H1 (cell line): ENCODE results near the gene SLC2A1. TPM values are rescaled to one million over a fixed set of nuclear protein-coding genes. Genes with fewer than 3 reads are reported as not detected.

Experiments used
- CHD2 ChIP-seq: IDR thresholded peaks from 2 replicates; pipeline ENCODE4 v1.6.1; 2012; ENCODE audit warnings: low read length, improper control_type of control experiment
- CHD7 ChIP-seq: fragments of 300-600 bp; sonication (generic); IDR thresholded peaks from 2 replicates; pipeline ENCODE4 v1.7.1; 2012; ENCODE audit warnings: low read length, moderate library complexity, mild to moderate bottlenecking, inconsistent platforms; ENCODE audit not compliant: insufficient replicate concordance
- CTCF ChIP-seq, 3 experiments: IDR thresholded peaks; 1 replicate in 2 of 3; 2 replicates in 1 of 3; pipeline versions ENCODE4 v1.5.1 to v1.6.1; 2011; ENCODE audit warnings: low read length in 3 of 3, mild to moderate bottlenecking in 3 of 3, inconsistent platforms in 2 of 3, low read depth in 1 of 3, moderate library complexity in 1 of 3; ENCODE audit not compliant: insufficient read depth in 1 of 3; ENCODE audit errors: control extremely low read depth in 1 of 3
- GABPA ChIP-seq: IDR thresholded peaks from 2 replicates; pipeline ENCODE4 v1.6.1; 2011; ENCODE audit warnings: mild to moderate bottlenecking, low read length, moderate library complexity, borderline replicate concordance; ENCODE audit not compliant: insufficient read depth
- NANOG ChIP-seq: IDR thresholded peaks from 2 replicates; pipeline ENCODE4 v1.6.1; 2011; ENCODE audit warnings: low read length, low read depth, mild to moderate bottlenecking, inconsistent platforms; ENCODE audit not compliant: insufficient read depth, poor library complexity, severe bottlenecking
- TAF7 ChIP-seq: optimal IDR thresholded peaks from 2 replicates; pipeline ENCODE3; 2011; ENCODE audit warnings: low read depth, mild to moderate bottlenecking, inconsistent platforms, low read length, moderate library complexity, borderline replicate concordance
- TBP ChIP-seq: IDR thresholded peaks from 2 replicates; pipeline ENCODE4 v1.6.1; 2011; ENCODE audit warnings: low read depth, low read length, improper control_type of control experiment
- TCF12 ChIP-seq: IDR thresholded peaks from 2 replicates; pipeline ENCODE4 v1.6.1; 2011; ENCODE audit warnings: low read depth, mild to moderate bottlenecking, low read length
- polyA plus RNA-seq, 7 experiments: library from polyadenylated mRNA; depleted of rRNA in 3 of 7; stranded (reverse) in 5 of 7; unstranded in 2 of 7; fragments of >200 nt in 5 of 7; fragments of 200-250 nt in 2 of 7; gene quantifications; 1 replicate in 5 of 7; 2 replicates in 1 of 7; 4 replicates in 1 of 7; pipeline versions ENCODE4 v1.2.1 to v1.2.3, GENCODE V29; 2011 to 2013; ENCODE audit warnings: missing spikeins in 2 of 7, mixed read lengths in 2 of 7
- total RNA-seq: library from RNA; stranded (reverse); fragmentation: NEBNext Ultra II Directional; extraction: Animal tissue kit (Norgen Biotek cat#: 25700); gene quantifications from 2 replicates; pipeline ENCODE4 v1.2.1, GENCODE V29; 2021

Gene SLC2A1
- total and polyA plus RNA-seq, 2 of the 8 experiments (the other 6 are each of a cell fraction or from before 2014, with no cell fraction given) = 230 to 308 TPM

- no peak for TF ChIP-seq CHD7
- peak in 1 of 3 experiments; percentile 0; a peak in 1 of 4 replicates for TF ChIP-seq CTCF (IDR thresholded peaks at IDR 0.05; ENCODE audit: control extremely low read depth in 1 of 3, insufficient read depth in 1 of 3, low read depth in 1 of 3, low read length in 3 of 3)
- no peak for TF ChIP-seq TAF7
- TF ChIP-seq CHD2 = no peak
- no peak for TF ChIP-seq GABPA
- TF ChIP-seq NANOG = no peak
- no peak for TF ChIP-seq TCF12
- TF ChIP-seq TBP = no peak
Observed at GRCh38 chr1:42957880-42958487, 684 bp downstream of the SLC2A1 start (continued).
